Measurements from ENCODE around the gene EMC9.

The EMC9 gene

GRCh38 chr14:24165785-24166184 is 24.4 kb upstream of the EMC9 start:
- ChIA-PET CTCF (interaction anchor here (1.3 kb wide), 1 partner anchor 59 kb away, joined by 3 read pairs; no protein-coding TSS in a partner anchor), POLR2A (no interaction called here)
- no peak overlapping the region for H3K4me3 ChIP-seq (ENCODE audit: control insufficient read depth in 1 of 7, extremely low read depth in 1 of 7, insufficient read depth in 4 of 7, low read depth in 2 of 7, low read length in 6 of 7)
- H3K9me3 ChIP-seq (ENCODE audit: control extremely low read depth in 1 of 5, control insufficient read depth in 4 of 5, insufficient read depth in 2 of 5, low read depth in 1 of 5, low read length in 4 of 5), result no peaks in the 10 kb centered on the region
- no peaks in the 10 kb centered on the region for H3K27me3 ChIP-seq (replicated peaks in 2 of 5; ENCODE audit: control insufficient read depth in 4 of 5, insufficient read depth in 5 of 5, low read length in 4 of 5)
- H3K36me3 ChIP-seq (ENCODE audit: control insufficient read depth in 4 of 4, insufficient read depth in 4 of 4, low read length in 3 of 4), result peaks cover 17 to 61% (median 44%) of the 10 kb centered on the region in 4 experiments
- peaks cover 10 to 30% (median 18%) of the 10 kb centered on the region in 4 experiments for H3K4me1 ChIP-seq (ENCODE audit: control extremely low read depth in 1 of 4, control insufficient read depth in 4 of 4, insufficient read depth in 4 of 4, low read length in 3 of 4)
- WGBS (ENCODE audit: insufficient coverage), result 96% methylated on average over 5 of the region's 5 CpGs
- no peak for DNase-seq
- peak overlapping the region in 1 of 2 experiments; percentile 25 for H3K27ac ChIP-seq (ENCODE audit: insufficient read depth in 1 of 2, low read depth in 1 of 2, low read length in 2 of 2, poor library complexity in 1 of 2, severe bottlenecking in 2 of 2)

- ChIA-PET CTCF (interaction anchor here (0.8 to 1.5 kb wide), 6 partner anchors 9 to 58 kb away, joined by 3 to 6 read pairs (median 3); partner anchors contain the start of genes IPO4 and MDP1), POLR2A (interaction anchor here (0.6 to 1.0 kb wide), 3 partner anchors 9 to 51 kb away, joined by 3 to 4 read pairs (median 3); no protein-coding TSS in a partner anchor)
These were observed 23.2 kb upstream of the EMC9 start for GRCh38 chr14:24164518-24164991.

GRCh38 chr14:24162093-24162492 is 20.7 kb upstream of the EMC9 start:
- Histone ChIP-seq H3K27me3 (replicated peaks in 2 of 5; ENCODE audit: control insufficient read depth in 4 of 5, insufficient read depth in 5 of 5, low read length in 4 of 5) (no peaks in the 10 kb centered on the region), H3K27ac (ENCODE audit: insufficient read depth in 1 of 2, low read depth in 1 of 2, low read length in 2 of 2, poor library complexity in 1 of 2, severe bottlenecking in 2 of 2) (peak overlapping the region; percentile 94 to 96), H3K4me1 (ENCODE audit: control extremely low read depth in 1 of 4, control insufficient read depth in 4 of 4, insufficient read depth in 4 of 4, low read length in 3 of 4) (peaks cover 10 to 32% (median 19%) of the 10 kb centered on the region in 4 experiments), H3K9me3 (ENCODE audit: control extremely low read depth in 1 of 5, control insufficient read depth in 4 of 5, insufficient read depth in 2 of 5, low read depth in 1 of 5, low read length in 4 of 5) (no peaks in the 10 kb centered on the region), H3K36me3 (ENCODE audit: control insufficient read depth in 4 of 4, insufficient read depth in 4 of 4, low read length in 3 of 4) (peaks cover 25 to 76% (median 54%) of the 10 kb centered on the region in 4 experiments), H3K4me3 (ENCODE audit: control insufficient read depth in 1 of 7, extremely low read depth in 1 of 7, insufficient read depth in 4 of 7, low read depth in 2 of 7, low read length in 6 of 7) (peak overlapping the region in 6 of 7 experiments; percentile 71 to 92 (median 86))
- ChIA-PET CTCF (interaction anchor here (0.6 to 5.6 kb wide), 18 partner anchors 11 to 833 kb away, joined by 3 to 112 read pairs (median 4); partner anchors contain the start of genes CIDEB, DCAF11, EMC9 and LTB4R2), POLR2A (interaction anchor here (0.6 to 2.8 kb wide), 7 partner anchors 9 to 35 kb away, joined by 3 to 16 read pairs (median 7); partner anchors contain the start of genes EMC9, PSME1, PSME2 and REC8)
- WGBS (ENCODE audit: insufficient coverage), result 83% methylated on average over 4 of the region's 8 CpGs
- no peak for DNase-seq

More at GRCh38 chr14:24164518-24164991, 23.2 kb upstream of the EMC9 start:
- Histone ChIP-seq H3K27ac (ENCODE audit: insufficient read depth in 1 of 2, low read depth in 1 of 2, low read length in 2 of 2, poor library complexity in 1 of 2, severe bottlenecking in 2 of 2) (no peak overlapping the region), H3K4me1 (ENCODE audit: control extremely low read depth in 1 of 4, control insufficient read depth in 4 of 4, insufficient read depth in 4 of 4, low read length in 3 of 4) (peaks cover 10 to 38% (median 22%) of the 10 kb centered on the region in 4 experiments), H3K4me3 (ENCODE audit: control insufficient read depth in 1 of 7, extremely low read depth in 1 of 7, insufficient read depth in 4 of 7, low read depth in 2 of 7, low read length in 6 of 7) (no peak overlapping the region), H3K9me3 (ENCODE audit: control extremely low read depth in 1 of 5, control insufficient read depth in 4 of 5, insufficient read depth in 2 of 5, low read depth in 1 of 5, low read length in 4 of 5) (no peaks in the 10 kb centered on the region), H3K27me3 (replicated peaks in 2 of 5; ENCODE audit: control insufficient read depth in 4 of 5, insufficient read depth in 5 of 5, low read length in 4 of 5) (no peaks in the 10 kb centered on the region), H3K36me3 (ENCODE audit: control insufficient read depth in 4 of 4, insufficient read depth in 4 of 4, low read length in 3 of 4) (peaks cover 20 to 69% (median 50%) of the 10 kb centered on the region in 4 experiments)
- WGBS (ENCODE audit: insufficient coverage), result 98% methylated on average over 14 of the region's 14 CpGs
- DNase-seq, result no peak

- peaks cover 25 to 74% (median 51%) of the 10 kb centered on the region in 4 experiments for H3K36me3 ChIP-seq (ENCODE audit: control insufficient read depth in 4 of 4, insufficient read depth in 4 of 4, low read length in 3 of 4)
These were observed 19.7 kb upstream of the EMC9 start, which contains the start of gene IRF9 for GRCh38 chr14:24160850-24161804. TSS of gene IRF9 (plus strand) at chr14:24161265. CDS start at chr14:24162145, 880 bp downstream.

GRCh38 chr14:24160499-24160849 is 19.1 kb upstream of the EMC9 start:
- peaks cover 10 to 28% (median 19%) of the 10 kb centered on the region in 4 experiments for H3K4me1 ChIP-seq (ENCODE audit: control extremely low read depth in 1 of 4, control insufficient read depth in 4 of 4, insufficient read depth in 4 of 4, low read length in 3 of 4)

More at GRCh38 chr14:24160850-24161804, 19.7 kb upstream of the EMC9 start, which contains the start of gene IRF9:
- Histone ChIP-seq H3K27me3 (replicated peaks in 2 of 5; ENCODE audit: control insufficient read depth in 4 of 5, insufficient read depth in 5 of 5, low read length in 4 of 5) (no peaks in the 10 kb centered on the region), H3K9me3 (ENCODE audit: control extremely low read depth in 1 of 5, control insufficient read depth in 4 of 5, insufficient read depth in 2 of 5, low read depth in 1 of 5, low read length in 4 of 5) (no peaks in the 10 kb centered on the region), H3K27ac (ENCODE audit: insufficient read depth in 1 of 2, low read depth in 1 of 2, low read length in 2 of 2, poor library complexity in 1 of 2, severe bottlenecking in 2 of 2) (peak within 1 kb of the TSS; percentile 94 to 96), H3K4me3 (ENCODE audit: control insufficient read depth in 1 of 7, extremely low read depth in 1 of 7, insufficient read depth in 4 of 7, low read depth in 2 of 7, low read length in 6 of 7) (peak within 1 kb of the TSS; percentile 59 to 92 (median 86)), H3K4me1 (ENCODE audit: control extremely low read depth in 1 of 4, control insufficient read depth in 4 of 4, insufficient read depth in 4 of 4, low read length in 3 of 4) (peaks cover 10 to 28% (median 19%) of the 10 kb centered on the region in 4 experiments)
- ChIA-PET POLR2A (interaction anchor here (0.9 to 2.8 kb wide), 9 partner anchors 10 to 68 kb away, joined by 3 to 16 read pairs (median 7); partner anchors contain the start of genes DCAF11, EMC9, NRL and PCK2), CTCF (interaction anchor here (0.6 to 5.6 kb wide), 30 partner anchors 8 to 832 kb away, joined by 3 to 112 read pairs (median 4); partner anchors contain the start of genes CHMP4A, CIDEB, DCAF11 and EMC9)
- DNase-seq, result peak; percentile 96 to 98 (median 96)
- 0% methylated on average over 9 of the region's 12 CpGs for whole genome bisulfite sequencing (ENCODE audit: insufficient coverage)

GRCh38 chr14:24159777-24160498 is 18.5 kb upstream of the EMC9 start:
- Histone ChIP-seq H3K36me3 (ENCODE audit: control insufficient read depth in 4 of 4, insufficient read depth in 4 of 4, low read length in 3 of 4) (peaks cover 30 to 74% (median 52%) of the 10 kb centered on the region in 4 experiments), H3K4me1 (ENCODE audit: control extremely low read depth in 1 of 4, control insufficient read depth in 4 of 4, insufficient read depth in 4 of 4, low read length in 3 of 4) (peaks cover 10 to 28% (median 19%) of the 10 kb centered on the region in 4 experiments), H3K27me3 (replicated peaks in 2 of 5; ENCODE audit: control insufficient read depth in 4 of 5, insufficient read depth in 5 of 5, low read length in 4 of 5) (no peaks in the 10 kb centered on the region), H3K27ac (ENCODE audit: insufficient read depth in 1 of 2, low read depth in 1 of 2, low read length in 2 of 2, poor library complexity in 1 of 2, severe bottlenecking in 2 of 2) (peak overlapping the region in 1 of 2 experiments; percentile 96), H3K4me3 (ENCODE audit: control insufficient read depth in 1 of 7, extremely low read depth in 1 of 7, insufficient read depth in 4 of 7, low read depth in 2 of 7, low read length in 6 of 7) (no peak overlapping the region), H3K9me3 (ENCODE audit: control extremely low read depth in 1 of 5, control insufficient read depth in 4 of 5, insufficient read depth in 2 of 5, low read depth in 1 of 5, low read length in 4 of 5) (no peaks in the 10 kb centered on the region)
- WGBS (ENCODE audit: insufficient coverage), result 91% methylated on average over 8 of the region's 11 CpGs
- no peak for DNase-seq
- ChIA-PET POLR2A (interaction anchor here (1.1 to 2.5 kb wide), 4 partner anchors 13 to 67 kb away, joined by 3 to 16 read pairs (median 9); partner anchors contain the start of genes EMC9, PSME1, PSME2 and RNF31), CTCF (interaction anchor here (0.8 to 5.6 kb wide), 19 partner anchors 10 to 138 kb away, joined by 3 to 112 read pairs (median 6); partner anchors contain the start of genes DCAF11, EMC9, NRL and PSME1)

More at GRCh38 chr14:24160499-24160849, 19.1 kb upstream of the EMC9 start:
- POLR2A ChIA-PET, result interaction anchor here (1.1 to 2.8 kb wide), 6 partner anchors 11 to 67 kb away, joined by 3 to 16 read pairs (median 12); partner anchors contain the start of genes DCAF11, EMC9, NRL and PCK2
- Histone ChIP-seq H3K27ac (ENCODE audit: insufficient read depth in 1 of 2, low read depth in 1 of 2, low read length in 2 of 2, poor library complexity in 1 of 2, severe bottlenecking in 2 of 2) (peak overlapping the region in 1 of 2 experiments; percentile 96), H3K4me3 (ENCODE audit: control insufficient read depth in 1 of 7, extremely low read depth in 1 of 7, insufficient read depth in 4 of 7, low read depth in 2 of 7, low read length in 6 of 7) (no peak overlapping the region), H3K36me3 (ENCODE audit: control insufficient read depth in 4 of 4, insufficient read depth in 4 of 4, low read length in 3 of 4) (peaks cover 25 to 74% (median 52%) of the 10 kb centered on the region in 4 experiments), H3K27me3 (replicated peaks in 2 of 5; ENCODE audit: control insufficient read depth in 4 of 5, insufficient read depth in 5 of 5, low read length in 4 of 5) (no peaks in the 10 kb centered on the region), H3K9me3 (ENCODE audit: control extremely low read depth in 1 of 5, control insufficient read depth in 4 of 5, insufficient read depth in 2 of 5, low read depth in 1 of 5, low read length in 4 of 5) (no peaks in the 10 kb centered on the region)
- CTCF ChIA-PET, result interaction anchor here (0.8 to 5.6 kb wide), 22 partner anchors 9 to 146 kb away, joined by 3 to 112 read pairs (median 6); partner anchors contain the start of genes DCAF11, EMC9, IPO4 and NRL
- WGBS (ENCODE audit: insufficient coverage), result 97% methylated on average over 3 of the region's 4 CpGs
- no peak for DNase-seq
